Hepatocyte (in vitro differentiated cells): ENCODE measurements around the gene CLASP2.
A peak's percentile ranks its signal among the peaks of the same experiment; 100 is the strongest.

Experiments
- CTCF ChIP-seq: fragments of 200-600 bp; sonication (generic); IDR thresholded peaks from 2 replicates; pipeline ENCODE4 v1.5.1; 2016; ENCODE audit warnings: antibody characterized with exemption, mild to moderate bottlenecking; ENCODE audit not compliant: poor library complexity
- EZH2 ChIP-seq: fragments of 200-600 bp; sonication (generic); IDR thresholded peaks from 2 replicates; pipeline ENCODE4 v1.6.1; 2016; ENCODE audit warnings: antibody characterized with exemption, mild to moderate bottlenecking, borderline replicate concordance
- EZH2phosphoT487 ChIP-seq: fragments of 200-600 bp; sonication (generic); IDR thresholded peaks from one replicate; pipeline ENCODE4 v1.6.1; 2018; ENCODE audit warnings: antibody characterized with exemption, mild to moderate bottlenecking, low read depth, moderate library complexity; ENCODE audit not compliant: unreplicated experiment, severe bottlenecking

- peak; percentile 64 for TF ChIP-seq CTCF
- TF ChIP-seq EZH2 = no peak
- no peak for TF ChIP-seq EZH2phosphoT487
Observed at GRCh38 chr3:33636125-33636850, 81.8 kb downstream of the CLASP2 start.
